ENCODE data around the gene PAPPA2.

DNA sequence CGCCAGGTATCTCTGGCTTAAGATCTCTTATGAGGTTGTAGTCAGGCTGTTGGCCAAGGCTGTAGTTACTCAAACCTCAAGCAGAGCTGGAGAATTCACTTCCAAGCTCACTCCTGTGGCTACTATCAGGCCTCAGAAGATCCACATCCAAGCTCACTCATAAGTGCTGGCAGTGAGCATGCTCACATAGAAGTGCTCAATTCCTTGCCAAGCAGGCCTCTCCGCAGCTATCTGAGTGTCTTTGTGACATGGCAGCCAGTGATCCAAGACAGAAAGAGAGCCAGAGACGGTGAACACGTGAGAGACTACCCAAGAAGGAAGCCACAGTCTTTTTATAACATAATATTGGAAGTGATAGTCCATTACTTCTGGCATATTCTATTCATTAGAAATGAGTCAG is 278.2 kb downstream of the PAPPA2 start:
- TF ChIP-seq, protein P1, sequence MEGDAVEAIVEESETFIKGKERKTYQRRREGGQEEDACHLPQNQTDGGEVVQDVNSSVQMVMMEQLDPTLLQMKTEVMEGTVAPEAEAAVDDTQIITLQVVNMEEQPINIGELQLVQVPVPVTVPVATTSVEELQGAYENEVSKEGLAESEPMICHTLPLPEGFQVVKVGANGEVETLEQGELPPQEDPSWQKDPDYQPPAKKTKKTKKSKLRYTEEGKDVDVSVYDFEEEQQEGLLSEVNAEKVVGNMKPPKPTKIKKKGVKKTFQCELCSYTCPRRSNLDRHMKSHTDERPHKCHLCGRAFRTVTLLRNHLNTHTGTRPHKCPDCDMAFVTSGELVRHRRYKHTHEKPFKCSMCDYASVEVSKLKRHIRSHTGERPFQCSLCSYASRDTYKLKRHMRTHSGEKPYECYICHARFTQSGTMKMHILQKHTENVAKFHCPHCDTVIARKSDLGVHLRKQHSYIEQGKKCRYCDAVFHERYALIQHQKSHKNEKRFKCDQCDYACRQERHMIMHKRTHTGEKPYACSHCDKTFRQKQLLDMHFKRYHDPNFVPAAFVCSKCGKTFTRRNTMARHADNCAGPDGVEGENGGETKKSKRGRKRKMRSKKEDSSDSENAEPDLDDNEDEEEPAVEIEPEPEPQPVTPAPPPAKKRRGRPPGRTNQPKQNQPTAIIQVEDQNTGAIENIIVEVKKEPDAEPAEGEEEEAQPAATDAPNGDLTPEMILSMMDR (conservative IDR thresholded peaks at IDR 0.05 in 1 of 2, IDR thresholded peaks at IDR 0.05 in 1 of 2; ENCODE audit: low read depth in 1 of 2, low read length in 2 of 2) = no peak
- TF ChIP-seq EZH2 (IDR thresholded peaks at IDR 0.05; ENCODE audit: low read length, missing control alignments) = no peak

Measured in fibroblast of lung (primary cell).